Measurements from ENCODE around the gene ADCYAP1R1.

The ADCYAP1R1 gene

GRCh38 chr7:31070991-31071644 is 19.0 kb downstream of the ADCYAP1R1 start:
- Histone ChIP-seq H3K36me3 (ENCODE audit: insufficient read depth, low read length) (no peaks in the 10 kb centered on the region), H3K4me1 (ENCODE audit: insufficient read depth, low read length) (peaks cover 9% of the 10 kb centered on the region), H3K4me3 (ENCODE audit: low read depth in 1 of 2, low read length in 2 of 2) (no peak overlapping the region), H3K9me3 (ENCODE audit: low read length) (no peaks in the 10 kb centered on the region), H3K27me3 (ENCODE audit: control insufficient read depth in 1 of 2, insufficient read depth in 2 of 2, low read length in 2 of 2) (no peaks in the 10 kb centered on the region), H3K27ac (ENCODE audit: low read depth, low read length) (no peak overlapping the region), H3K9ac (ENCODE audit: low read length) (no peak overlapping the region)

- H3K27ac ChIP-seq (ENCODE audit: low read depth, low read length), result no peak overlapping the region
- H3K4me1 ChIP-seq (ENCODE audit: insufficient read depth, low read length), result peaks cover 9% of the 10 kb centered on the region
- no peaks in the 10 kb centered on the region for H3K36me3 ChIP-seq (ENCODE audit: insufficient read depth, low read length)
- H3K9me3 ChIP-seq (ENCODE audit: low read length), result no peaks in the 10 kb centered on the region
- H3K27me3 ChIP-seq (ENCODE audit: control insufficient read depth in 1 of 2, insufficient read depth in 2 of 2, low read length in 2 of 2), result no peaks in the 10 kb centered on the region
- no peak overlapping the region for H3K9ac ChIP-seq (ENCODE audit: low read length)
- H3K4me3 ChIP-seq (ENCODE audit: low read depth in 1 of 2, low read length in 2 of 2), result no peak overlapping the region
Measured at GRCh38 chr7:31071645-31072029, 19.5 kb downstream of the ADCYAP1R1 start.

DNA sequence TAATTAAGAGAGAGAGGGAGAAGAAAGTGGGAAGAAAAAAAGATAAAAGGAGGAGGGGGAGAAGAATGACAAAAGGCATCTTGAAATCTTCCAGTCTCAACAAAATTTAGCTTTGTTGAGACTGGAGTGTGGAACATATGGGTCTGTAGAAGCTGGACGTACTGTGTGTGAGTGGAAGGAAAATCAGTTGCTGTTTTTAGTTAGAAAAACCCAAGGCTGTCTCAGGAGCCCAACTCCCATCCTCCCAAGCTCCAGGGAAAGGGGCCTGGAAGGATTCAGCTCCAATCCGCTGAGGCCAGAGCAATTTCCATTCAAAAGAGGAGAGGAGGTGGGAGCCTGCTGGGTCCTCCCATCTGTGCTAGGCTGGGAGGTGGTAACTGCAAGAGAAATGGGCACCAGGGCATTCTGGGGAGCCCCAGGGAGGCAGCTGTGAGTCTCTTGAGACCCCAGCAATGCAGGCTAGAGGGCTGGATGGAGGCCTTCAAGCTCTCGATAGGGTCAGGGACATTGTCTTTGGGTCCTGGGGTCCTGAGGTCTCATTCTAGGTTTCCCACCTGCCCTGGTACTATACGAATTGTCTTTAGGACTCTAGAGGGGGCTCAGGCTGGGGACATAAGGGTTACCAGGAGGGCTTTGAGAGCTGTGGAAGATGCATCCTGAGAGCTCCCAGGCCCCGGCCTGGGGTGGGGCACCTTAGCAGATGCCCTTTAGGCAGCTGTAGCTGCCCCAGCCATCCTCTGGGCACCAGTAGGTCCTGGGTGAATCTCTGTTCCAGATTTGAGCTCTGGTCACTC is 21.4 kb downstream of the ADCYAP1R1 start:
- H3K9ac ChIP-seq (ENCODE audit: low read length), result no peak overlapping the region
- no peaks in the 10 kb centered on the region for H3K9me3 ChIP-seq (ENCODE audit: low read length)
- H3K27ac ChIP-seq (ENCODE audit: low read depth, low read length), result no peak overlapping the region
- H3K4me3 ChIP-seq (ENCODE audit: low read depth in 1 of 2, low read length in 2 of 2), result no peak overlapping the region
- peaks cover 9% of the 10 kb centered on the region for H3K4me1 ChIP-seq (ENCODE audit: insufficient read depth, low read length)
- no peaks in the 10 kb centered on the region for H3K36me3 ChIP-seq (ENCODE audit: insufficient read depth, low read length)
- H3K27me3 ChIP-seq (ENCODE audit: control insufficient read depth in 1 of 2, insufficient read depth in 2 of 2, low read length in 2 of 2), result no peaks in the 10 kb centered on the region

- Histone ChIP-seq H3K4me3 (ENCODE audit: low read depth in 1 of 2, low read length in 2 of 2) (no peak overlapping the region), H3K27ac (ENCODE audit: low read depth, low read length) (no peak overlapping the region), H3K9ac (ENCODE audit: low read length) (no peak overlapping the region), H3K36me3 (ENCODE audit: insufficient read depth, low read length) (no peaks in the 10 kb centered on the region), H3K4me1 (ENCODE audit: insufficient read depth, low read length) (peaks cover 9% of the 10 kb centered on the region), H3K9me3 (ENCODE audit: low read length) (no peaks in the 10 kb centered on the region), H3K27me3 (ENCODE audit: control insufficient read depth in 1 of 2, insufficient read depth in 2 of 2, low read length in 2 of 2) (no peaks in the 10 kb centered on the region)
Measured at GRCh38 chr7:31074120-31074383, 21.9 kb downstream of the ADCYAP1R1 start.

DNA sequence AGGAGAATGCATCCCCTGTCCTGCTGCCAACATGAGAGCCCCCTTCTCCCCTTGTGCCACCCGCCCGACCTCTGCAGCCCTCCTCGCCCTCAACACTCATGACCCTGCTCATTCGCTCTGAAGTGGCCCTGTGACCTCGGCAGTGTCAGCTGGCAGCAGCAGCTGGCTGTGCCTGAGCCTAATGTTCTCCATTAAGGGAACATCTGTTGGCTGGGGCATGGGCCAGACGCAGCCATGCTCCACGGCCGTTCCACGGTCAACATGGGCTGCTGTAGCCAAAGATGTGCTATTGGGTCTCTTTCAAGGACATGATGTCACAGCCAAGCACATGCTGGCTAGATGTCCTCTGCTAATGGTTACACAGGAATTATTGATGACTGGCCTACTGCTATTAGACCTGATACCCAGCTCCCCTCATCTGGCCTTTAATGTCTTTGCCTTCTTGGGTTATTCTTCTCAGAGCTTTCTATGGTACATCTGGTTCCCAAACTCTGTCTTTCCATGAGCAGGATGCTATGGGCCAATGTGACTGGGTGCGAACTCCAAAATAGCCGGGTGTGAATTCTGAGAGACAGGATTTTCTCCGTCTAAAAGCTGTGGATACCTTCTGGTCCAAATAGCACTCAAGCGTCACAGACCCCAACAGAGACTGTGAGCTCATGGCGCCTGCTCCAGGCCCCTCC is 22.4 kb downstream of the ADCYAP1R1 start:
- no peaks in the 10 kb centered on the region for H3K36me3 ChIP-seq (ENCODE audit: insufficient read depth, low read length)

DNA sequence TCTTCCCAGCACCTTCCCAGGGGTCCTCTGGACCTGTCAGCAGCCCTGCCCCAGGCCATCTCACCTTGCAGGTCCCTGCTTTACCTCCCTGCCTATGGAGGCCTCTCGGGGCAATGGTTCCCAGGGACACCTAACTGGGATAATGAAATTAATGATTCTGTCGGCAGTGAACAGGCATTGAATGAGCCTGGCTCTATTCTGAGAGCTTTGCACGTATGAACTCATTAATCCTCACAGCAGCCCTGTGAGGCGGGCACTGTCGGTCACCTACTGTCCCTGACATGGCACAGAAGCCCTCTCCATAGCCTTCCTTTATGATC is 22.9 kb downstream of the ADCYAP1R1 start:
- H3K27ac ChIP-seq (ENCODE audit: low read depth, low read length), result no peak overlapping the region
- no peaks in the 10 kb centered on the region for H3K27me3 ChIP-seq (ENCODE audit: control insufficient read depth in 1 of 2, insufficient read depth in 2 of 2, low read length in 2 of 2)
- H3K4me3 ChIP-seq (ENCODE audit: low read depth in 1 of 2, low read length in 2 of 2), result no peak overlapping the region
- H3K4me1 ChIP-seq (ENCODE audit: insufficient read depth, low read length), result peaks cover 9% of the 10 kb centered on the region
- no peaks in the 10 kb centered on the region for H3K9me3 ChIP-seq (ENCODE audit: low read length)
- H3K9ac ChIP-seq (ENCODE audit: low read length), result no peak overlapping the region
- no peaks in the 10 kb centered on the region for H3K36me3 ChIP-seq (ENCODE audit: insufficient read depth, low read length)

More for the DNA sequence above, 22.4 kb downstream of the ADCYAP1R1 start:
- H3K4me1 ChIP-seq (ENCODE audit: insufficient read depth, low read length), result peaks cover 9% of the 10 kb centered on the region
- H3K27me3 ChIP-seq (ENCODE audit: control insufficient read depth in 1 of 2, insufficient read depth in 2 of 2, low read length in 2 of 2), result no peaks in the 10 kb centered on the region
- H3K9me3 ChIP-seq (ENCODE audit: low read length), result no peaks in the 10 kb centered on the region
- H3K4me3 ChIP-seq (ENCODE audit: low read depth in 1 of 2, low read length in 2 of 2), result no peak overlapping the region
- H3K9ac ChIP-seq (ENCODE audit: low read length), result no peak overlapping the region
- no peak overlapping the region for H3K27ac ChIP-seq (ENCODE audit: low read depth, low read length)

DNA sequence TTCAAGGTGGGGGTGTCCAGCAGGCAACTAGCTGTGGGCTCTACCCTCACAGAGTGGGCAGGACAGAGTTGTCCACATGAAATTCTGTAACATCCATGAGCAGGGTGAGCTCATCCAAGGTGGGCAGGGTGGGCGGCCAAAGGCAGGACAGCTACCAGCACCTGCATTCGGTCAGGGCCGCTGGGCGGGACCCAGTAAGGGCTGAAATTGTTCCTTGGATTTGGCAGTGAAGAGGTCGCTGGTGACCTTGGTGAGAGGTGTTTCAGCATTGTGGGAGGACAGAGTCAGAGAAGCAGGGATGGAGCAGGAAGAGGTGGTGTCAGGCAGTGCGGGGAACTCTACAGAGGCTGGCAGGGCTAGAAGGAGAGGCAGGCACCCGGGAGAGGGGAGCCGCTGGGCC is 23.9 kb downstream of the ADCYAP1R1 start:
- no peaks in the 10 kb centered on the region for H3K36me3 ChIP-seq (ENCODE audit: insufficient read depth, low read length)
- no peaks in the 10 kb centered on the region for H3K27me3 ChIP-seq (ENCODE audit: control insufficient read depth in 1 of 2, insufficient read depth in 2 of 2, low read length in 2 of 2)
- H3K9me3 ChIP-seq (ENCODE audit: low read length), result no peaks in the 10 kb centered on the region
- no peak overlapping the region for H3K4me3 ChIP-seq (ENCODE audit: low read depth in 1 of 2, low read length in 2 of 2)
- peaks cover 9% of the 10 kb centered on the region for H3K4me1 ChIP-seq (ENCODE audit: insufficient read depth, low read length)
- H3K9ac ChIP-seq (ENCODE audit: low read length), result no peak overlapping the region
- no peak overlapping the region for H3K27ac ChIP-seq (ENCODE audit: low read depth, low read length)

DNA sequence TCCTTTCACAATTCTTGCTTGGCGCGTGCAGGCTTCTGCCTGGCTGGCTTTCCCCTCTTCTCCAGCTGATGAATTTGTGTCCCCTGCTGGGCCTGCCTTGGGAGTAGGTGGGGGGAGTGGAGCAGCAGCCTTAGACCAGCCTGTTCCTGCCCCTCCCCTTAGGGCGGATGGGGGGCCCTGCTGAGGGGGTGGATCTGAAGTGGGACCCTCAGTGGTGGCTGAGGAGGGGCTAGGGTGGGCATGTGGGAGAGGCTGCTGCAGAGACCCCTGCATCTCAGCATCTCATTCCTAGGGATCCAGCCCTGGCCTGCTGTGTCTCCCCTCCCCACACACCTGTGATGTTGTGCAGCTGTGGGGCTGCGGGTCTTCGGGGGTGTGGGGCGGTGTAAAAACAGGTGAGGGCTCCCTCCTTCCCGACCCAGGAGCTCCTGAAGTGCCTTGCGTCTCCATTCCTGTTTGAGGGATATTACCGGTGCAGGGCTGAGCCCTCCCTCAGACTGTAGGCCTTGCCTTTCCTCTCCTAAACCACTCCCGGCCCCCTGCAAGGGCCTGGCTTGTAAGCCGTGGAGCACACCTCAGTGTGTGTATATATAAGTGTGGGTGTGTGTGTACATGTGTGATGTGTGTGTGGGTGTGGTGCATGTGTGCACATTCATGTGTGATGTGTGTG is 24.7 kb downstream of the ADCYAP1R1 start:
- H3K27me3 ChIP-seq (ENCODE audit: control insufficient read depth in 1 of 2, insufficient read depth in 2 of 2, low read length in 2 of 2), result no peaks in the 10 kb centered on the region
- no peak overlapping the region for H3K4me3 ChIP-seq (ENCODE audit: low read depth in 1 of 2, low read length in 2 of 2)
- no peak overlapping the region for H3K9ac ChIP-seq (ENCODE audit: low read length)
- H3K4me1 ChIP-seq (ENCODE audit: insufficient read depth, low read length), result peaks cover 9% of the 10 kb centered on the region
- no peaks in the 10 kb centered on the region for H3K36me3 ChIP-seq (ENCODE audit: insufficient read depth, low read length)
- H3K9me3 ChIP-seq (ENCODE audit: low read length), result no peaks in the 10 kb centered on the region
- no peak overlapping the region for H3K27ac ChIP-seq (ENCODE audit: low read depth, low read length)

- H3K9ac ChIP-seq (ENCODE audit: low read length), result no peak overlapping the region
- no peaks in the 10 kb centered on the region for H3K27me3 ChIP-seq (ENCODE audit: control insufficient read depth in 1 of 2, insufficient read depth in 2 of 2, low read length in 2 of 2)
- H3K9me3 ChIP-seq (ENCODE audit: low read length), result no peaks in the 10 kb centered on the region
- H3K4me3 ChIP-seq (ENCODE audit: low read depth in 1 of 2, low read length in 2 of 2), result no peak overlapping the region
- peaks cover 14% of the 10 kb centered on the region for H3K4me1 ChIP-seq (ENCODE audit: insufficient read depth, low read length)
- no peaks in the 10 kb centered on the region for H3K36me3 ChIP-seq (ENCODE audit: insufficient read depth, low read length)
- H3K27ac ChIP-seq (ENCODE audit: low read depth, low read length), result no peak overlapping the region
Measured at GRCh38 chr7:31077484-31078362, 25.6 kb downstream of the ADCYAP1R1 start.

GRCh38 chr7:31078363-31078990 is 26.4 kb downstream of the ADCYAP1R1 start:
- Histone ChIP-seq H3K36me3 (ENCODE audit: insufficient read depth, low read length) (no peaks in the 10 kb centered on the region), H3K27ac (ENCODE audit: low read depth, low read length) (no peak overlapping the region), H3K9ac (ENCODE audit: low read length) (no peak overlapping the region), H3K4me1 (ENCODE audit: insufficient read depth, low read length) (peaks cover 16% of the 10 kb centered on the region), H3K9me3 (ENCODE audit: low read length) (no peaks in the 10 kb centered on the region), H3K27me3 (ENCODE audit: control insufficient read depth in 1 of 2, insufficient read depth in 2 of 2, low read length in 2 of 2) (no peaks in the 10 kb centered on the region), H3K4me3 (ENCODE audit: low read depth in 1 of 2, low read length in 2 of 2) (no peak overlapping the region)

Data from muscle layer of colon (tissue), 2 donors.